SU-DHL-6 (cell line): ENCODE data around the gene GTF2F2.

Experiments
- EZH2phosphoT487 ChIP-seq: fragments of 200-600 bp; sonication (generic), shearing (Covaris generic); conservative IDR thresholded peaks from 2 replicates; pipeline ENCODE4 v1.6.1; 2018; ENCODE audit warnings: mild to moderate bottlenecking, antibody characterized with exemption, low read length, moderate library complexity, mixed read lengths
- TF ChIP-seq, protein P1 (sequence below): fragments of 200-600 bp; sonication (generic); IDR thresholded peaks from one replicate; pipeline ENCODE4 v1.5.1; 2017; ENCODE audit warnings: antibody characterized with exemption, mild to moderate bottlenecking, low read length, moderate library complexity; ENCODE audit not compliant: insufficient read depth, poor library complexity, severe bottlenecking

DNA sequence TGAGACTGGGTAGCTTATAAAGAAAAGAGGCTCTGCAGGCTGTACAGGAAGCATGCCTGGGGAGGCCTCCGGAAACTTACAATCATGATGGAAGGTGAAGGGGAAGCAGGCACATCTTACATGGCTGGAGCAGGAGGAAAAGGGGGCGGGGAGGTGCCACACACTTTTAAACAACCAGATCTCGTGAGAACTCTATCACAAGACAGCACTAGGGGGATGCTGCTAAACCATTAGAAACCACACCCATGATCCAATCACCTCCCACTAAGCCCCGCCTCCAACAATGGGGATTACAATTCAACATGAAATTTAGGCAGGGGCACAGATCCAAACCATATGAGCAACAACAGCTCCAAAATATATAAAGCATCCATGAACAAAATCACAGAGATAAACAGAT lies 46.5 kb upstream of the GTF2F2 start:
- TF ChIP-seq, protein P1, sequence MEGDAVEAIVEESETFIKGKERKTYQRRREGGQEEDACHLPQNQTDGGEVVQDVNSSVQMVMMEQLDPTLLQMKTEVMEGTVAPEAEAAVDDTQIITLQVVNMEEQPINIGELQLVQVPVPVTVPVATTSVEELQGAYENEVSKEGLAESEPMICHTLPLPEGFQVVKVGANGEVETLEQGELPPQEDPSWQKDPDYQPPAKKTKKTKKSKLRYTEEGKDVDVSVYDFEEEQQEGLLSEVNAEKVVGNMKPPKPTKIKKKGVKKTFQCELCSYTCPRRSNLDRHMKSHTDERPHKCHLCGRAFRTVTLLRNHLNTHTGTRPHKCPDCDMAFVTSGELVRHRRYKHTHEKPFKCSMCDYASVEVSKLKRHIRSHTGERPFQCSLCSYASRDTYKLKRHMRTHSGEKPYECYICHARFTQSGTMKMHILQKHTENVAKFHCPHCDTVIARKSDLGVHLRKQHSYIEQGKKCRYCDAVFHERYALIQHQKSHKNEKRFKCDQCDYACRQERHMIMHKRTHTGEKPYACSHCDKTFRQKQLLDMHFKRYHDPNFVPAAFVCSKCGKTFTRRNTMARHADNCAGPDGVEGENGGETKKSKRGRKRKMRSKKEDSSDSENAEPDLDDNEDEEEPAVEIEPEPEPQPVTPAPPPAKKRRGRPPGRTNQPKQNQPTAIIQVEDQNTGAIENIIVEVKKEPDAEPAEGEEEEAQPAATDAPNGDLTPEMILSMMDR = no peak
- TF ChIP-seq EZH2phosphoT487 = no peak
